Measurements from ENCODE around the gene PI16.
A peak's percentile ranks its signal among the peaks of the same experiment; 100 is the strongest.

Gene PI16

DNA sequence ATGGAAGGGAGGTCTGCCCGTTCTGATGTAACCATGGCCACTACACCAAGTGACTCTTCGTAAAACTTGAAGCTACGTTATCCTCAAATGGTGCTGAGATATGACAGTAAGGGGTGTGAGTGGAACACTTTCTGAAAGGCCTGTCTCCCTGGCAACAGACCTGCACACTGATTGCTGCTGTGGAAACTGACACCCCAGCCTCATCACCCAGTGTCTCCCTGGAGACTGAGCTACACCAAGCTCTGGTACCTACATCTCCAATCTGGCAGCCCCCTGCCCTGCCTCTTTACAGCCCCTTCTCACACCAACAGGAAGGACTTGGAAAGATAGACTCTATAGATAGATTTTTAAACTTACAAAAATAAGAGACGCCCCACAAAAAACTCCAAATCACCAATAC is 13.2 kb downstream of the PI16 start:
- no peak for DNase-seq (ENCODE audit: low read depth)
- TF ChIP-seq, protein P1, sequence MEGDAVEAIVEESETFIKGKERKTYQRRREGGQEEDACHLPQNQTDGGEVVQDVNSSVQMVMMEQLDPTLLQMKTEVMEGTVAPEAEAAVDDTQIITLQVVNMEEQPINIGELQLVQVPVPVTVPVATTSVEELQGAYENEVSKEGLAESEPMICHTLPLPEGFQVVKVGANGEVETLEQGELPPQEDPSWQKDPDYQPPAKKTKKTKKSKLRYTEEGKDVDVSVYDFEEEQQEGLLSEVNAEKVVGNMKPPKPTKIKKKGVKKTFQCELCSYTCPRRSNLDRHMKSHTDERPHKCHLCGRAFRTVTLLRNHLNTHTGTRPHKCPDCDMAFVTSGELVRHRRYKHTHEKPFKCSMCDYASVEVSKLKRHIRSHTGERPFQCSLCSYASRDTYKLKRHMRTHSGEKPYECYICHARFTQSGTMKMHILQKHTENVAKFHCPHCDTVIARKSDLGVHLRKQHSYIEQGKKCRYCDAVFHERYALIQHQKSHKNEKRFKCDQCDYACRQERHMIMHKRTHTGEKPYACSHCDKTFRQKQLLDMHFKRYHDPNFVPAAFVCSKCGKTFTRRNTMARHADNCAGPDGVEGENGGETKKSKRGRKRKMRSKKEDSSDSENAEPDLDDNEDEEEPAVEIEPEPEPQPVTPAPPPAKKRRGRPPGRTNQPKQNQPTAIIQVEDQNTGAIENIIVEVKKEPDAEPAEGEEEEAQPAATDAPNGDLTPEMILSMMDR (conservative IDR thresholded peaks at IDR 0.05; ENCODE audit: control insufficient read depth, insufficient read depth, low read depth, low read length), result no peak
- H3K4me3 ChIP-seq (ENCODE audit: control insufficient read depth, low read depth, low read length), result no peak overlapping the region

DNA sequence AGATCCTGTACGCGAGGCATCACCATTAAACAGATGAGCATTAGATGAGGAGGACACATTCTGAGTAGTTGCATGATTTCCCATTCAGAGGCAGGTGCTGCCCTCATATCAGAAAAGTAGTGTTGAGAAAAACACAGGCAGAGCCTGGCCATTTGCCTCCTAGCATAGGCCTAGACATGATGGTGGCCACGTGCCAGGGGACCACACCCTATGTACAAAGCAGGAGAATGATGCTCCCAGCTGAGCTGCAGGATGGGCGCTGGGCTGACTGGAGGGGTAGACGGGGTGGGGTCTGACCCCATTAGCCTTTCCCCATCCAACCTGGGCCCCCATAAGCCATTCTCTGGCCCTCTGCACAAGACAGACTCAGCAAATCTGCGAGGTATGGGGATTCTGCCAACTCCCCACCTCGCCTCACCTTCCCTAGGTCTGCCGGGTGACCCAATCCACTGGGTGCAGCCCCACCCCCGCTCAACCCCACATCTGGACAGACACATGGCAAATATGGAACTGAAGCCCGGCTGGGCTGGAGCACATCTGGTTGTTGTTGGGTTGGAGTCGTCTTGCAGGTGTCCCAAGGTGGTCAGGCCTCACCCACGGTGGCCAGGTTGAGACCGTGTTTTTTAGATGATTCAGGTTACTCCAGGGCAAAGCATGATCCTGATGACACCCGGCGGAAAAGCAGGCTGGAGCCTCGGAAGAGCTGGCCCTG is 13.9 kb downstream of the PI16 start:
- H3K4me3 ChIP-seq (ENCODE audit: control insufficient read depth, low read depth, low read length), result no peak overlapping the region
- DNase-seq (ENCODE audit: low read depth), result peak; percentile 43
- TF ChIP-seq, protein P1 (conservative IDR thresholded peaks at IDR 0.05; ENCODE audit: control insufficient read depth, insufficient read depth, low read depth, low read length), result no peak

DNA sequence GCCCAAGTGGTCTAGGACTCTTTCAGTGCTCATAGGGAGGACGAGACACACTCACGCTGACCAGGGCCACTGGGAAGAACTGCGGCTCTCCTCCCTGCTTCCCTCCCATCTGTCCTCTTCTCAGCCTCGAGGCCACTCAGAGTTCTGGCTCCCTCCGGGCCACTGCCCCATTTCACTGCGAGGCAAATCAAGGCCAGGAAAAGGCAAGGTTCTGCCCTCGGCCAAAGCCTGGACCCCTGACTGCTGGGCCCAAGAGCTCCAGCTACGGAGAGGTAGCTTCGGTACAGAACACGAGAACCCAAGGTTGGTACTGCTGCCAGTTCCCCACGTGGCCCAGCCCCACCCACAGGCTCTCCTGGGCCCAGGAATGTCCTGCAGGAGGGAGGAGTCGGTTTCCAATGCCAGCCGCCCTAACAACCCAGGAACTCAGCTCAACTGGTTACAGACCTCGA is 14.7 kb downstream of the PI16 start:
- no peak overlapping the region for H3K4me3 ChIP-seq (ENCODE audit: control insufficient read depth, low read depth, low read length)
- TF ChIP-seq, protein P1 (conservative IDR thresholded peaks at IDR 0.05; ENCODE audit: control insufficient read depth, insufficient read depth, low read depth, low read length), result no peak
- DNase-seq (ENCODE audit: low read depth), result no peak

- no peak for DNase-seq (ENCODE audit: low read depth)
- TF ChIP-seq, protein P1 (conservative IDR thresholded peaks at IDR 0.05; ENCODE audit: control insufficient read depth, insufficient read depth, low read depth, low read length), result no peak
- no peak overlapping the region for H3K4me3 ChIP-seq (ENCODE audit: control insufficient read depth, low read depth, low read length)
These were observed 15.7 kb downstream of the PI16 start for GRCh38 chr6:36969988-36970891.

DNA sequence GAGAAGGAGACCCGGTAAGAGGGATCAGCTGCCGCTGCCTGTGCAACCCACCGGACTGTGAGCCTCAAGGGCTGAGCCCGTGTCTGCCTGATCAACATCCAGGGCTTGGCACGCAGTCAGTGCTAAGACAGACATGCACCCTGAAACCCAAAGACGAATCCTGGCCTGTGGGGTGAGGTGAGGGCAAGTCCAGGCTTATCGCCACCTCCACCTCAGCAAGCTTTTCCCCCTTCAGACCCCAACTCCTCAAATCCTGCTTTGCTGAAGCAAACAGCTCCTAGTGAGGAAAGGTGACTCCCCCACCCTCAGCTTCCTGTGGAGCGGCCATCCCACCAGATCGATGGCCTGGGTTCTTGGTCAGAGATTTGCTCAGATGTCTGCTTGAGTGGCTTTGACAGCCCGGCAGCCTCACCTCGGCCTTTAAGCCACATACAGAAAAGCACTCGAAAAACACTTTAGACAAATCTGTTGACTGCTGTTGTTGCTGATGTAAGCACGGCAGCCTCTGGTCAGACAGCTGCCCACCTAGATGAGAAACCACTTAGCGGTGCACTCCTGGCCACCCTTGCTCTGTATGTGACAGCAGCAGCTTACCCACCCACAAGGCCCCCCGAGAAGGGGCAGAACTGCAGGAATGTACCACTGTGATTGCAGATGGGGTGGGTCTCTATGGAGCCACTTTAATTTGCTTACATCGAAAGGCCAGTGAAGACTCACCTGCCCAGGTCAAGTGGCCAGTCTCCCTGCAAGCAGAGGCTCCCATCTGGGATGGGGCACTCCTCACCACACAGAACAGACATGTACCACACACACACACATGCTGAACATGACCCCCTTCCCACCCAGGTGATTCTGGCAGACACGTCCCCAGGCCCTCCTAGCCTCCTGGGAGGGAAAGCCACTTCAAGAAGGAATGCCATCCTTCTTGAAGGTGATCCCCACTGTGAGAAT is 16.6 kb downstream of the PI16 start:
- DNase-seq (ENCODE audit: low read depth), result no peak
- H3K4me3 ChIP-seq (ENCODE audit: control insufficient read depth, low read depth, low read length), result no peak overlapping the region
- TF ChIP-seq, protein P1 (conservative IDR thresholded peaks at IDR 0.05; ENCODE audit: control insufficient read depth, insufficient read depth, low read depth, low read length), result no peak

Data from fibroblast of mammary gland (primary cell).